GM18526 (cell line): ENCODE measurements around the gene TRIO.

Source experiments
- POLR2A ChIP-seq: IDR thresholded peaks from 3 replicates; pipeline ENCODE4 v1.6.1; 2011; ENCODE audit not compliant: insufficient read length; ENCODE audit errors: extremely low read depth

The TRIO gene

DNA sequence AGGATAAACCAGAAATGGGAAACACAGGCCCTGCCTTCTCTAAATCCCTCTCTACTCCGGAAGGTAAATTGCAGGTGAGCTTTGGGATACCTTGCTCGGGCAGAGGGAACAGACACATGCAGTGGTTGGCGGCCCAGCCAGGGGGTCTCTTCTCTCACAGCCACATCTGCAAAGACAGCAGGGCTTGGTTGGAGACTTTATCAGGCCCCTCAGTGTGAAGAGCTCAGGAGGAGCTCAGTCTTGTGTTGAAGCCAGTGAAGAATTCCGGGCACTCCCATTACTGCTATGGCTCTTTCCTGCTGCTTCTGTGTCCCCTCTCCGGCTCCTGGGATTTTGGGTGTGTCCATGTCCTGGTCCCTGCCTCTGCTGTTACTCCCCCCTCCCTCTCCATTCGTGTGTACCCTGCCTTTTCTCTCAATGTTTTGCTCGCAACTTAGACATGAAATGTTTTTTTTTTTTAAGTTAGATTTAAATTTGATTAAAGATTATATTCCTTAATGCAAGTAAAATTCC, 99.8 kb downstream of the TRIO start:
- no peak for TF ChIP-seq POLR2A

- TF ChIP-seq POLR2A, result no peak
Observed at GRCh38 chr5:14243766-14244165, 100.6 kb downstream of the TRIO start.

DNA sequence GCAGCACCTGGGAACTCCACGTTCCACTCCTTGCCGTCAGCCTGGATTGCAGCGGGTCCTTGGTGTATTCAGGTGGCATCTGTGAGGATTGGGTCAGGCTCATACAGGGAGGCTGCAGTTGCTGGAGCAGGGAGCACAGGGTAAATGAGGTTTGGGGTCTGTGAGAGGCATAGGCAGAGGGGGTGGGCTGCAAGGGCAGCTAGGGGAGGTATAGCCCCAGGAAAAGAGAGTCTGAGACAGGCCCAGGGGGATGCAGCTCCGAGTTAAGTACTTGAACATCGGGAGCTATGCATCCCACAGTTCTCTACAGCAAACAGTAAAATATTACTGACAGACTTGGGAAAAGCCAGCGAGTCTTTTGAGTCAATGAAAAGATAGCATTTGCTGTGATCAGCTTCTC, 101.6 kb downstream of the TRIO start:
- TF ChIP-seq POLR2A, result no peak

DNA sequence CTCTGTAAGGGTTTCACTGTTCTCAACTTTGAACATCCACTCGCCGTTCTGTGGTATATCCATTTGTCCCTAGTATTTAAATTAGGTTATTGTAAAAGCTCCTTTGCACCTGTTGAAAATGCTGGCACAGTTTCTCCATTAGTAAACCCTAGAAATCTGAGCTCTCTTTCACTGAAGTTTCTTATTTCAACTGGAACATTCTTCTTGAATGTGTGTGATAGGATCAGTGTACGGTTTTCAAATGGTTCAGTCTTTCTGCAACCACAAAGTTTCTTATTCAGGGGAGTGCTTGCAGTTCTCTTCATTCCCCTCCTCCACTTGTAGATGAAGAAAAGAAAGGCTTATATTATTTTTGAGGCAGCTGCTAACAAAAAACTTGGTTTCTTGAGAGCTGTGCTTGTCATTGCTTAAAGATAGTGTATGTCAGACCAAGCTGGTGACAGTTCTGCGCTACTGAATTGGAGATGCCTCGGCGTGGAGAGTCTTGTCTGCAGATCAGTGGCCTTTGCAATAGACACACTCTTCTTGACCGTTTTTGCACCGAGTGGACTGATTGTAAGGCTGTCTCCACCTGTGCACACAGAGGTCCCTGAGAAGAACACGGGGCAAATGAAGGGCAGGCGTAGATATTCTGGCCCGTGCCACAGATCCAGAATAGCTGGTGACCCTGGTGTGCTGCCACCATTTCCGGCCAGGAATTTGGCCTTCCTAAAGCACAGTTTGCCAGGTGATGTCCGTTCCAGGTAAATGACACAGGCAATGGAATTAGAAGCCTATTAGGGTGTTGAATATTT, 102.2 kb downstream of the TRIO start:
- TF ChIP-seq POLR2A, result no peak

GRCh38 chr5:14246350-14247053, 103.4 kb downstream of the TRIO start:
- no peak for TF ChIP-seq POLR2A

DNA sequence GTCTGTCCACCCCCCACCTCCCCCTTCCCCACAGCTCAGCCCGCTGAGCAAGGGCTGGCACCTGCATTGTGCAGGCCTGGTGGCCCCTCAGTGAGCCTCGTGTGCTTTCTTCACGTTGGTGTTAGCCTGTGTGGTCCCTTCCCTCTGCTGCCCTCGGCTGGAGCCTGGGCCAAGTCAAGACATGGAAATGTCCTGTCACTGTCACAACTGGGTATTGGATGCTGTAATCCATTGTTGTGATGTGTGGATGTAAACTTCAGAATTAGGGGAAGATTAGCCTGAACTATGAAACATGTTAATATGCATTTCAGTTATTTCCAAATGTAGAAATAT, 103.9 kb downstream of the TRIO start:
- TF ChIP-seq POLR2A, result no peak

DNA sequence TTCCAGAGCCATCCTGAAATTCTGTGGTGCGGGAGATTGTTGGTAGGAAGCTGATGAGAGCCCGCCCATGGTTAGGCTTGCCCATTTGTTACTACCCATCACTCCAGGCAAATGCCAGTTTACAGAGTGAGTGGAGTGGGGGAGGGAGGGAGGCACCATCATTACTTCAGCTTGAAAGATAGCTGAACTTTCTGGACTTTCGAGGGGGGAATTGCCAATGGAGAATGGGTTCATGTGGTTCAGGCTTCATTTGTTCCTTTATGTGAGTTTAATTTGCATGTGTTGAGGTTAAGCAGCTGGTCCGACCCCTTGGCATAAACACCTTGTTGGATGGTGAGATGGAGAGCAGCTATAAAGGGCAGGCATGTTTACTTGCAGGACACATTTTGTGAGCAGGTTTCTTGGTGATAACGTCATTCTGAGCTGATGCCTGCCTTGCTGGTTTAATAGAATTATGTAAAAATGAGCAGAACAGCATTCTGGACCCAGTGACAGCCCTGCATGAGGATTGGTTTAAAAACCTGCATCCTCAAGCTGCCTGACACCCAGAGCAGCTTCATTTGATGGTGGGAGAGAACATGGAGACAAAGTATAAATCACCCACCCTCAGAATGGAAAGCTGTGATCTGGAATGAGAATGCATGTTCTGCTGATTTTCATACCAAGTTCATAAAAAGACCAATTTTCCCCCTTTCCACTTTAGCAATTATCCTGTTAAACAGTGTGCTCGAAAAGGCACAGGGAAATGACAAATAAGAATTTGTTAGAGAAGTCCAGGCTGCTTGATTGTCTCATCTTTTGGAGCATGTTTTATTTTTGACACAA, 106.3 kb downstream of the TRIO start:
- TF ChIP-seq POLR2A, result no peak

- no peak for TF ChIP-seq POLR2A
Observed at GRCh38 chr5:14250084-14250695, 107.0 kb downstream of the TRIO start.

- TF ChIP-seq POLR2A, result no peak
Observed at GRCh38 chr5:14250748-14251701, 107.9 kb downstream of the TRIO start.

DNA sequence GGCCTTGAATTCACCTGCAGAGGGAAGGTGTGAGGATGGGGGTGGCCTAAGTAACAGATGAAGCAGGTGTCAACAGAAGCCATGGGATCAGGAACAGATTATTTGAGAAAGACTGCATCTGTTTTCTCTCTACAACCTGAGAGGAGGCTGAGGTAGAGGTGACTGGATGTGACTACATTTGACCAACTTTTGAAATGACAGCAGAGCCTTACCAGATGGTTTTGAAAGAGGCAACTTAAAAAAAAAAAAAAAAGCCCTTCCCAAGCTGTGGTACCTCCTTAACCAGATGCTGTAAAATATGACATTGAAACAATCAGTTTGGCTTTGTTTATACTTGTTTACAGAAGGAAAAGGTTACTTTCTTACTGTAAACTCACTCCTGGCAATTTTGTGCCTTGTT, 108.6 kb downstream of the TRIO start:
- no peak for TF ChIP-seq POLR2A

DNA sequence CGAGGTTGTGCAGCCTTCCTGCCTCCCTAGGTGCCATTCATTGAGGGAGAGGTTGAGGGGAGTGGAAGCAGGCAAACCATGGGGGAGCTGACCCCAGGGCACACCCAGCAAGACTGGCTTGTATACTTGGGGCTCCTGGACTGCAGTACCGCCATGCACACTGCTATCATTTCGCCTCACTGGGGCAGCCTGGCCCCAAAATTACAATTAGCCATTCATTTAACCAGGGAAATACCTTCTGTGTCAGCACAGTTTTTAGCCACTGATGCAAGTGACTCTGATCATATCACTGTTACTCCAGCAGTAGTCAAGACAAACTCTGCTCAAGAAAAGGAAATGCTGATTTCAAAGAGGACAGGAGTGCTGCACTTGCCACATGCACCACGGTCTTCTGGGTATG, 109.7 kb downstream of the TRIO start:
- no peak for TF ChIP-seq POLR2A

- TF ChIP-seq POLR2A, result no peak
Observed at GRCh38 chr5:14254686-14255085, 111.5 kb downstream of the TRIO start.

DNA sequence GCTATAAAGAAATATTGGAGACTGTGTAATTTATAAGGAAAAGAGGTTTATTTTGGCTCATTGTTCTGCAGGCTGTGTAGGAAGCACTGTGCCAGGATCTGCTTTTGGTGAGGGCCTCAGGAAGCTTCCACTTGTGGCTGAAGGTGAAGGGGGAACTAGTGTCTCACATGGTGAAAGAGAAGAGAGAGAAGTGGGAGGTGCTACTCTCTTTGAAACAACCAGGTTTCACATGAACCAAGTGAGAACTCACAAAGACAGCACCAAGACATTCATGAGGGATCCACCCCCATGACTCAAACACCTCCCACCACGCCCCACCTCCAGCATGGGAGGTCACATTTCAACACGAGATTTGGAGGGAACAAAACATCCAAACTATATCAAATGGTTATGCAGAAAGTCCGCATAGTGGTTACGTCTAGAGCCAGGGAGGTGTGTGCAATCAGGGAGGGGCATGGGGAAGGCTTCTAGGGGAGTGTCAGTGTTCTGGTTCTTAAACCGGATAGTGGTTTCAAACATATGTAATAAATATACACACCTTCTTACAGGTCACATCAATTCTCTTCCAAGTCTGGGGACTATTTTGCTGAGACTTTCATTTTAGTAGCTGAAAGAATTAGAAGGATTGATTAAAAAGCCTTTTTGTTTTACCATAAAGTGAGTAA, 113.0 kb downstream of the TRIO start:
- no peak for TF ChIP-seq POLR2A

DNA sequence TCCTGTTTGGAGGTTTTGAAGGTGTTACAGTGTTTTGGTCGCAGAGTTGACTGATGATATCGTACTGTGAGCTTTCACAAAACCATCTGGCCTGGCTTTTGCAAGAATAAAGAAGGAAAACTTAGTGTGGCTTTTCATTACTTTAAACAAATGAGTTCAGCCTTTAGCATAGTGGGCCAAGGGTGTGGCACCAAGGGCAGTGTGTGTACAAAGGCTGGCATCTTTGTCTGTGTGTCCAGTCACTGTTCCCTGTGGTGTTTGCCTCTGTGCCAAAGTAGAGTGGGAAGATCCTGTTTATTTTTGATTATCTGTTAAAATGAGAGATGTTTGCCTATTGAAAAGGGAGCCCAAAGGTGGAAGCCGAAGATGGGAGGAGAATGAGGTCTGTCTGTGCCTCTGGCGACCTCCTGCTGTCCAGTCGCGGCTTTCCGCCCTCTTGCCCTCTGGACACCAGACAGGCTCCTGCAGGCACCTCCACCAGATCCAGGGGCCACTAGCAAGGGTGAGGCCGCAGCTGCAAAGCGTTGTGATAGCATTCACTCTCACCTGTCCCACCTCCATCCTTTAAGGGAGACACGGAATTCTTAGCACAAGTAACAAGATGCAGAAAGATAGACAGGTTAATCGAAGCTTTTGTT, 113.7 kb downstream of the TRIO start:
- TF ChIP-seq POLR2A, result no peak

DNA sequence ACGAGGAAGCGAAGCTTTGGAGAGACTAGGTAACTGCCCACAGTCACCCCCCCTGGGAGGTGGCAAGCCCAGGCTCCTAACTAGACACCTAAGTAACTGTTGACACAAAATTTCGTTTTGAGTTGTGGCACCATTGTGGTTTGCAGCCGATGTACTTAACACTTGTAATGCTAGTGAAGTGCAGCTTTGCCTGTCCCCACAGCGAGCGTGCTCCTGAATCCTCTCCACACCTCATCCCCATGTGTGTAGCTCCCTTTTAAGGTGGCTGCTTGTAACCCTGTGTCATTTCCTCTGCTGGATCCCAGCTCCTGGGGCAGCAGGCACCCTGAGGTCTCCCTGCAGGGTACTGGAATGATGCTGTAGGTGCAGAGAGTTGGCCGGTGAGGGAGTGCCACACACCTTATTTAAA, 114.9 kb downstream of the TRIO start:
- TF ChIP-seq POLR2A, result no peak
